Neural cell (in vitro differentiated cells): Measurements from ENCODE around the gene GNAQ. TPM values are rescaled to one million over a fixed set of nuclear protein-coding genes. Genes with fewer than 3 reads are reported as not detected.

Experiments
- H2AFZ ChIP-seq: fragments of 200-600, 300-800 bp; sonication (generic), shearing (Covaris generic); 2 replicates; pipeline ENCODE4 v1.6.0; 2014; ENCODE audit warnings: low read depth, mild to moderate bottlenecking, antibody characterized with exemption, low read length, moderate library complexity
- H3F3A ChIP-seq: fragments of 200-600 bp; shearing (Covaris generic); 2 replicates; pipeline ENCODE4 v1.6.1; 2016; ENCODE audit warnings: mild to moderate bottlenecking, moderate library complexity, mixed read lengths, antibody characterized with exemption, low read length; ENCODE audit not compliant: insufficient read depth, poor library complexity, severe bottlenecking
- H3K27ac ChIP-seq: fragments of 200-600, 300-800 bp; sonication (generic), shearing (Covaris generic); 2 replicates; pipeline ENCODE4 v1.5.1; 2014; ENCODE audit warnings: mild to moderate bottlenecking, low read length, moderate library complexity
- H3K27me3 ChIP-seq: fragments of 300-800, 200-600 bp; sonication (generic), shearing (Covaris generic); 2 replicates; pipeline ENCODE4 v1.6.0; 2014; ENCODE audit warnings: mild to moderate bottlenecking, low read depth, low read length, moderate library complexity; ENCODE audit not compliant: insufficient read depth
- H3K36me3 ChIP-seq: fragments of 300-800, 200-600 bp; sonication (generic), shearing (Covaris generic); 2 replicates; pipeline ENCODE4 v1.5.1; 2014; ENCODE audit warnings: mild to moderate bottlenecking, antibody characterized with exemption, low read length, moderate library complexity; ENCODE audit not compliant: insufficient read depth
- H3K4me2 ChIP-seq: fragments of 300-800, 200-600 bp; sonication (generic), shearing (Covaris generic); 2 replicates; pipeline ENCODE4 v1.6.0; 2014; ENCODE audit warnings: mild to moderate bottlenecking, low read length
- H3K4me3 ChIP-seq: fragments of 300-800, 200-600 bp; sonication (generic), shearing (Covaris generic); 2 replicates; pipeline ENCODE4 v1.5.1; 2014; ENCODE audit warnings: mild to moderate bottlenecking, low read length, moderate library complexity
- H3K79me2 ChIP-seq: fragments of 200-600 bp; shearing (Covaris generic); replicated peaks from 2 replicates; pipeline ENCODE4 v1.6.0; 2014; ENCODE audit warnings: mild to moderate bottlenecking, low read length, moderate library complexity; ENCODE audit not compliant: insufficient read depth
- H3K9ac ChIP-seq: fragments of 300-800, 200-600 bp; sonication (generic), shearing (Covaris generic); 2 replicates; pipeline ENCODE4 v1.6.1; 2016; ENCODE audit warnings: mild to moderate bottlenecking, low read length, mixed read lengths
- H3K9me2 ChIP-seq: fragments of 200-600 bp; shearing (Covaris generic); 2 replicates; pipeline ENCODE4 v1.6.1; 2016; ENCODE audit warnings: mild to moderate bottlenecking, low read length, mixed read lengths; ENCODE audit not compliant: insufficient read depth
- H3K9me3 ChIP-seq: fragments of 200-600, 300-800 bp; sonication (generic), shearing (Covaris generic); 2 replicates; pipeline ENCODE4 v1.6.1; 2016; ENCODE audit warnings: mild to moderate bottlenecking, mixed run types, low read length, moderate library complexity, mixed read lengths
- H4K20me1 ChIP-seq: fragments of 200-600 bp; shearing (Covaris generic); 2 replicates; pipeline ENCODE4 v1.6.1; 2016; ENCODE audit warnings: mild to moderate bottlenecking, mixed run types; ENCODE audit not compliant: insufficient read depth
- CTCF ChIP-seq: fragments of 450-650 bp; IDR thresholded peaks from 2 replicates; pipeline ENCODE4 v1.5.1; 2014; ENCODE audit warnings: antibody characterized with exemption, mild to moderate bottlenecking, moderate library complexity; ENCODE audit not compliant: poor library complexity, severe bottlenecking
- EP300 ChIP-seq: fragments of 450-650 bp; conservative IDR thresholded peaks from 2 replicates; pipeline ENCODE4 v1.6.1; 2014; ENCODE audit warnings: antibody characterized with exemption, mild to moderate bottlenecking, moderate library complexity; ENCODE audit not compliant: poor library complexity, severe bottlenecking
- MXI1 ChIP-seq: fragments of 450-650 bp; conservative IDR thresholded peaks from 2 replicates; pipeline ENCODE4 v1.6.1; 2014; ENCODE audit warnings: antibody characterized with exemption, mild to moderate bottlenecking; ENCODE audit not compliant: poor library complexity, severe bottlenecking
- RAD21 ChIP-seq: fragments of 450-650 bp; conservative IDR thresholded peaks from 2 replicates; pipeline ENCODE4 v1.6.1; 2014; ENCODE audit warnings: antibody characterized with exemption, mild to moderate bottlenecking, moderate library complexity
- REST ChIP-seq: IDR thresholded peaks from 2 replicates; pipeline ENCODE4 v1.6.1; 2012; ENCODE audit warnings: borderline replicate concordance
- SMC3 ChIP-seq: fragments of 450-650 bp; conservative IDR thresholded peaks from 2 replicates; pipeline ENCODE4 v1.6.1; 2014; ENCODE audit warnings: antibody characterized with exemption, mild to moderate bottlenecking, moderate library complexity; ENCODE audit not compliant: poor library complexity
- TAF1 ChIP-seq: IDR thresholded peaks from 2 replicates; pipeline ENCODE4 v1.6.1; 2012; ENCODE audit warnings: low read depth
- polyA plus RNA-seq: library from polyadenylated mRNA; depleted of rRNA; stranded (reverse); fragments of >200 nt; gene quantifications from 2 replicates; pipeline ENCODE4 v1.2.3, GENCODE V29; 2014

The GNAQ gene
- polyA plus RNA-seq, 1 donor from 2014 or later, result 86.7 TPM

GRCh38 chr9:77915744-77916143, 115.9 kb downstream of the GNAQ start:
- H3K36me3 ChIP-seq, result peaks cover 3% of the 10 kb centered on the region
- H4K20me1 ChIP-seq, result no peaks in the 10 kb centered on the region

GRCh38 chr9:77912895-77913693, 118.5 kb downstream of the GNAQ start:
- Histone ChIP-seq H3K9me2 (no peaks in the 10 kb centered on the region), H3K9ac (no peak overlapping the region), H3K4me2 (no peak overlapping the region), H3K27ac (no peak overlapping the region), H3K27me3 (no peaks in the 10 kb centered on the region), H3K4me3 (no peak overlapping the region), H4K20me1 (no peaks in the 10 kb centered on the region), H3K9me3 (no peaks in the 10 kb centered on the region), H2AFZ (no peak overlapping the region), H3F3A (no peaks in the 10 kb centered on the region), H3K79me2 (peaks cover 30% of the 10 kb centered on the region), H3K36me3 (no peaks in the 10 kb centered on the region)
- TF ChIP-seq RAD21 (no peak), SMC3 (no peak), REST (no peak)

More at GRCh38 chr9:77915744-77916143, 115.9 kb downstream of the GNAQ start:
- Histone ChIP-seq H3K9ac (no peak overlapping the region), H2AFZ (no peak overlapping the region), H3K4me3 (no peak overlapping the region), H3K9me2 (no peaks in the 10 kb centered on the region), H3K4me2 (no peak overlapping the region), H3K9me3 (no peaks in the 10 kb centered on the region), H3K27me3 (no peaks in the 10 kb centered on the region), H3F3A (no peaks in the 10 kb centered on the region), H3K27ac (no peak overlapping the region), H3K79me2 (peaks cover 30% of the 10 kb centered on the region)
- TF ChIP-seq EP300, result no peak
- no peak for TF ChIP-seq CTCF
- TF ChIP-seq TAF1, result no peak
- TF ChIP-seq SMC3, result no peak

- Histone ChIP-seq H3K36me3 (no peaks in the 10 kb centered on the region), H3K9ac (no peak overlapping the region), H3K79me2 (peaks cover 26% of the 10 kb centered on the region), H2AFZ (no peak overlapping the region), H3K27me3 (no peaks in the 10 kb centered on the region), H3K27ac (no peak overlapping the region), H4K20me1 (no peaks in the 10 kb centered on the region), H3K4me3 (no peak overlapping the region), H3K9me3 (no peaks in the 10 kb centered on the region), H3K4me2 (no peak overlapping the region), H3K9me2 (no peaks in the 10 kb centered on the region), H3F3A (no peaks in the 10 kb centered on the region)
- no peak for TF ChIP-seq MXI1
- no peak for TF ChIP-seq SMC3
Measured at GRCh38 chr9:77911928-77912327, 119.7 kb downstream of the GNAQ start.
